ENCODE results near the gene SS18L1. TPM values are rescaled to one million over a fixed set of nuclear protein-coding genes. Genes with fewer than 3 reads are reported as not detected.

Gene SS18L1
- total and polyA plus RNA-seq, 10 of the 15 experiments (the other 5 are each of a cell fraction or from before 2014, with no cell fraction given): 1.8 to 20.0 (median 6.6) TPM

- TF ChIP-seq MTA2 (IDR thresholded peaks at IDR 0.05; ENCODE audit: low read depth): no peak
- TF ChIP-seq EGR1 (IDR thresholded peaks at IDR 0.05; ENCODE audit: borderline replicate concordance in 1 of 2, low read depth in 2 of 2, low read length in 2 of 2): peak in 1 of 2 experiments; percentile 96; a peak in 2 of 3 replicates
- TF ChIP-seq MTA3 (IDR thresholded peaks at IDR 0.05; ENCODE audit: borderline replicate concordance, low read length): no peak
- peak; percentile 21; the same call in 1 of the 2 replicates for TF ChIP-seq TBL1XR1 (IDR thresholded peaks at IDR 0.05; ENCODE audit: low read depth, low read length)
- TF ChIP-seq IKZF1 (conservative IDR thresholded peaks at IDR 0.05): peak; percentile 90
- TF ChIP-seq ATF3 (IDR thresholded peaks at IDR 0.05; ENCODE audit: borderline replicate concordance, extremely low read depth, low read depth, low read length): no peak
- TF ChIP-seq USF1 (IDR thresholded peaks at IDR 0.05; ENCODE audit: borderline replicate concordance, extremely low read length, insufficient read depth, low read depth, low read length): peak; percentile 22
- TF ChIP-seq NFXL1 (IDR thresholded peaks at IDR 0.05; ENCODE audit: borderline replicate concordance): 0 out of 2 replicates have a peak, but pooled peaks have one; percentile 47
- peak; percentile 3 for TF ChIP-seq MYC (IDR thresholded peaks at IDR 0.05; ENCODE audit: insufficient read depth, insufficient read length, insufficient replicate concordance, low read length, severe bottlenecking)
- TF ChIP-seq ZNF592 (IDR thresholded peaks at IDR 0.05): no peak
- peak; percentile 11 for TF ChIP-seq BCL3 (IDR thresholded peaks at IDR 0.05; ENCODE audit: borderline replicate concordance, insufficient read depth, low read depth, low read length, poor library complexity, severe bottlenecking)
- peak; percentile 82 for TF ChIP-seq RUNX3 (IDR thresholded peaks at IDR 0.05; ENCODE audit: low read length)
- TF ChIP-seq PBX3 (IDR thresholded peaks at IDR 0.05; ENCODE audit: insufficient replicate concordance, low read depth, low read length): peak; percentile 76
Observed at GRCh38 chr20:62121776-62122653, 21.6 kb upstream of the SS18L1 start, which contains the start of gene LSM14B (continued).
